ENCODE results near the gene FMN2.
"Not testable (repeated sequence)": the region's sequence is repeated elsewhere in the genome, so short reads cannot be mapped to it uniquely, and the experiment has no call there.

The FMN2 gene

DNA sequence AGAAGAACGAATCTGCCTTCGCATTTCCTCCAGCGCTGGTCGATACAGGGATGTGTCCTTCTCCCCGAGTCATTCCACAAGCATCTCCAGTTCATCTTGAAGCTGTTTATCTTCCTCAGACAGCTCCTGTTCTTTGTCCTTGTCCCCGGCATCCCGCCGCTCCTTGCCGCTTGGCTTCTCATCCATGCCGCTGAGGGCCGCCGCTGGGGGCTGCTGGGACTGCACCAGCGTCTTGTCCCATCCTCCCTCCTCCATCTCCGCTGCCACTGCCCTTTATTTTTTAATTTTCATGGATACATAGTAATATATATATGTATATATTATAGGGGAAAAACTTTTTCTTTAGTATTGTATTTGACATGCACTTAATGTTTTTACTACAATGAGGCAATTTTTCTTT lies 53.4 kb downstream of the FMN2 start:
- DNase-seq = no peak

- no peak for DNase-seq
Measured at GRCh38 chr1:240148333-240148732, 56.6 kb downstream of the FMN2 start.

DNA sequence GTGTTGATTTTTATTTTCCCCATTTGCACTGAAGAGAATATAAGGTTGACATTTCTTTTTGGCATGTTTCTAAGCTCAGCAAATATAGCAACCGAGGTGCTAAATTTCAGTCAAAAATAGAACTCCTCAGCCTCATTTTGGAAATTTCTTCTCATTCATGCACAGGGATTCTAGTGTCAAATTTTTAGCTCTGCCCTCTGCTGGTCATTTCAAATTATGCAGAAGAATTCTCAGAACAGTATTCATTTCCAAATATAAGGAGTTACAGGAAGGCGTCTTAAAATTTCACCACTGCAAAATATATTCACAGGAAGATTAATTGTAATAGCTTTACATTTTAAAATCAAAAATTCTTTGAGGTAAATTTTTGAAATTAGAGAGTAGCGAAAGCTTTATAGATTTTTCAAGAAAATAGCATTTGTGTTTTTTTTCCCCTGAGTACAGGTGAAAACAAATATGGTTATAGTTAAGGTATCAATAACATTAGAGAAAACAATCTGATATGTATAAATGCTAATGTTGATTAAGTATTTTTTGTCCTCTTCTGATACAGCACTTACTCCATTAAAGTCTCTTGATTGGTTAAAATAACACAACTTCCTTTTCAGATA lies 57.9 kb downstream of the FMN2 start:
- DNase-seq = no peak

GRCh38 chr1:240151136-240151735 lies 59.6 kb downstream of the FMN2 start:
- no peak for DNase-seq

DNA sequence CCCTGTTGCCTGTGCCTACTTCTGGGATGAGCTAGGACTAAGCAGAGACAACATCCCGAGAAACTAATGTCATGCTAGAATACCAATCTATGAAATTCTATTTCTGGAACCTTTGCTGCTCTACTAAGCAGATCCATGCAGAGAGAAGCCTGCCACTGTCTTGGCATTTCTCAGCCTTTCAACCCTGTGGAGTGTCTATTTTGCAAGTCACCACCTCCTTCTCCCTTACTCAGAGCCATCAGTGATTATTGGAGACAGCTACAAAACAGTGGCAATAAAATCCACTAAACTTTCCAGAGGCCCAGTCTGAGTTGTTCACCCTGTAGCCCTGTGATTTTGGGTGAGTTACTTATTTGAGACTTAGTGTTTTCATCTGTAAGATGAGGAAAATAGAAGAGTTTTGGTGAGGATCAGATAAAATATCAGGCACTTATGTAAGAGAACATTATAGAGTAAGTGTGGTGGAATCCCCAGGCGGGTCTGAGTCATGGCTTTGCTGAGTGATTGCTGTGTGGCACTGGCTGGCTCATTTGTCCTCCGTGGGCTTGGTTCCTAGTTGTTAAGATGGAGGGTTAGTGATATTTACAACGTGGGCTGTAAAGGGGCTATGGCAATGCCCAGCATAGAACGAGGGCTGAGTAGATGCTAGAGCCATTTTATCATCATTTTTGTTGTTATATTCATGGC lies 61.1 kb downstream of the FMN2 start:
- DNase-seq = no peak

- DNase-seq = no peak
Measured at GRCh38 chr1:240155605-240156004, 63.9 kb downstream of the FMN2 start.

GRCh38 chr1:240164742-240165141 lies 73.1 kb downstream of the FMN2 start:
- no peak for DNase-seq

GRCh38 chr1:240169188-240169587 lies 77.5 kb downstream of the FMN2 start:
- no peak for DNase-seq

DNA sequence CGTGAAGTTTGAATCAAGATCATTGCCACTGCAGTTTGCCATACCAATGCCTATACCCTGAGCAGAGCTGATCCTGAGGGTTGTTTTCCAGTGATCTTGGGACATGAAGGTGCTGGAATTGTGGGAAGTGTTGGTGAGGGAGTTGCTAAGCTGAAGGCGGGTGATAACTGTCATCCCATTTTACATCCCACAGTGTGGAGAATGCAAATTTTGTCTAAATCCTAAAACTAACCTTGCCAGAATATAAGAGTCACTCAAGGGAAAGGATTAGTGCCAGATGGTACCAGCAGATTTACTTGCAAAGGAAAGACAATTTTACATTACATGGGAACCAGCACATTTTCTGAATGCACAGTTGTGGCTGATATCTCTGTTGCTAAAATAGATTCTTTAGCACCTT lies 78.6 kb downstream of the FMN2 start:
- DNase-seq = no peak

DNA sequence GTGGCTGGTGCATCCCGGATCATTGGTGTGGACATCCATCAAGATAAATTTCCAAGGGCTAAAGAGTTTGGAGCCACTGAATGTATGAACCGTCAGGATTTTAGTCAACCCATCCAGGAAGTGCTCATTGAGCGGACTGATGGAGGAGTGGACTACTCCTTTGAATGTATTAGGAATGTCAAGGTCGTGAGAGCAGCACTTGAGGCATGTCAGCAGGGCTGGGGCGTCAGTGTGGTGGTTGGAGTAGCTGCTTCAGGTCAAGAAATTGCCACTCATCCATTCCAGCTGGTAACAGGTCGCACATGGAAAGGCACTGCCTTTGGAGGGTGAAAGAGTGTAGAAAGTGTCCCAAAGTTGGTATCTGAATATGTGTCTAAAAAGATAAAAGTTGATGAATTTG lies 79.1 kb downstream of the FMN2 start:
- DNase-seq = no peak

DNA sequence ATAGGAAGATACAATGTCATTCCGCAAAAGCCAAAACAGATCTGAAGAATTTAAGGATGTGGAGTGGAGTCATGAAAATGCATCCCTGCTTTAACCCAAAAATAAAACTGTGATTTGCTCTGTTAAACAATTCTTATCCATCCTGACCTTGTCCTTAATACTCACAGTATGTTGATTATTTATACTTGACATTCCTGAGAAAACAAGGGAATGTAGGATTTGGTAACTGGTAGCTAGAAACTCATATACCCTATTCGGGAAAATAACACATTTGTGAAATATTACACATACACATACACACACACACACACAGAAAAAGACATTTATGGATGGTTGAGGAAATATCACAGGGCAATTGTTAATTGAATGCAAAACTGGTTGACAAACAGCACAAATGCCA lies 80.2 kb downstream of the FMN2 start:
- no peak for DNase-seq

GRCh38 chr1:240173836-240174235 lies 82.2 kb downstream of the FMN2 start:
- DNase-seq = no peak

- no peak for DNase-seq
Measured at GRCh38 chr1:240174734-240175133, 83.1 kb downstream of the FMN2 start.

DNA sequence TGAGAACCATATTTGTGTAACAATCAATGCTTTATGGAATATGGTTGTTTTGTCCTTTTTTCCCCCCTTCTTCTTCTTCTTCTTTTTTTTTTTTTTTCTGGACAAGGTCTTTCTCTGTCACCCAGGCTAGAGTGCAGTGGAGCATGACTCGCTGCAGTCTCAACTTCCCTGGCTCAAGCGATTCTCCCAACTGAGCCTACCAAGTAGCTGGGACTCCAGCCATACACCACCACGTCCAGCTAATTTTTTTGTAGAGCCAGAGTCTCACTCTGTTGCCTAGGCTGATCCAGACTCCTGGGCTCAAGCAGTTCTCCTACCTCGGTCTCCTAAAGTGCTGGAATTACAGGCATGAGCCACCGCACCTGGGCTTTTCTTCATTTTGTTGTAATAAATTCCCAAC lies 86.7 kb downstream of the FMN2 start:
- DNase-seq = no peak

DNA sequence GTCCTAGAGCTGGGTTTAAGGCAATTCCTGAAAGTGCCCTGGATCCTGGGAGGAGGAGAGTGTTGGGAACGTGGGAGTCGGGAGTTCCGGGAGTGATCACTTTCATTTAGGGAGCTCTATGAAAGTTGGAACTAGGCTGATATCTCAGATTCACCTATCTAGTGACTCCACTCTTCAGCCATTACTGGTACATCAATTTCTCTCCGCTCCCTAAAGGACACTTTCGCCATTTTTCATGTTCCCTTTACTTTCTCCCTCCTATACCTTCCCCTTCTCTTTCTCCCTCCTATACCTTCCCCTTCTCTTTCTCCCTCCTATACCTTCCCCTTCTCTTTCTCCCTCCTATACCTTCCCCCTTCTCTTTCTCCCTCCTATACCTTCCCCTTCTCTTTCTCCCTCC lies 93.0 kb downstream of the FMN2 start:
- DNase-seq = not testable (repeated sequence)

DNA sequence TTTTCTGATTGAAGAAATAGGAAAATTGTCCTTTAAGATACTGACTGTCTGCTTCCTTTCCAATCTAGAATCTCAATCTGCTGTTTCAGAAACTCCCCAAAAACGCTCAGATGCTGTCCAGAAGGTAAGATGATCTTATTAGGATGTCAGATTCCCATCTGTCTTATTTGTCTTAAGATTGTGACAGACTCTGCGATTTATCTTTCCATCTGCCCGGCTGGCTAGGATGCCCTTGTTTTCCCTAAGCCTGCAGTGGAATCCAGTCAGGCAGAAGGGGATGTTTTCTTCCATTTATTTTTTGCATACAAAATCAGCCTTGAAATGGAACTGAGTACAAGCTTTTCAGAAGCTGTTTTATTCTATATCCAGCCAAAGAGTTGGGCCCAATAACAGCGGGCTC lies 96.5 kb downstream of the FMN2 start:
- DNase-seq = no peak

DNA sequence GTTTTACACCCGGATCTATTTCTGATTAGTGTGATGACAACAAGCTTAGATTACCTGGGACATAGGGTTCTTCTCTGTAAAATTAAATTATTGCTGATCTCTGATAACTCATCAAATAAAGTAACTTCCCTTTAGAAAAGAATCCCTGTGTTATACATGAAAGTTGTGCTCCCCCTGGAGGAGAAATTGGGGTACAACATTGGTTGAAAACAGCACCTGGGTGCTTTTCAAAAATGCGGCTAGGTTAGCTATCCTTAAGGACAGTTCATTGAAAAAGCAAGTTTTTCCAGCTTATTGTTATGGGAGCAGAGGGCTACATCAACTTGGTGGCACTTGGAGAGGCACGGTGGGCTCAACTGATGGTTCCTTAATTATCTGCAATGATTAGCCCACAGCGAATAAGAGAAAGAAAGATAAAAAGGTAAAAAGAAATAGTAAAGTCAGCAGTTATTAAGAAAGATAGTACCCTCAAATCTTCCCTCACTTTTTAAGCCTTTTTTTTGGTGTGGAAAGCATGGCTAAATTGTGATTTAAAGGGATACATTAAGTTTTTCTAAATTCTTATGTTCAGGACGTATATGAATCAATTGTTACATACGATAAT lies 97.8 kb downstream of the FMN2 start:
- DNase-seq = peak; percentile 4

DNA sequence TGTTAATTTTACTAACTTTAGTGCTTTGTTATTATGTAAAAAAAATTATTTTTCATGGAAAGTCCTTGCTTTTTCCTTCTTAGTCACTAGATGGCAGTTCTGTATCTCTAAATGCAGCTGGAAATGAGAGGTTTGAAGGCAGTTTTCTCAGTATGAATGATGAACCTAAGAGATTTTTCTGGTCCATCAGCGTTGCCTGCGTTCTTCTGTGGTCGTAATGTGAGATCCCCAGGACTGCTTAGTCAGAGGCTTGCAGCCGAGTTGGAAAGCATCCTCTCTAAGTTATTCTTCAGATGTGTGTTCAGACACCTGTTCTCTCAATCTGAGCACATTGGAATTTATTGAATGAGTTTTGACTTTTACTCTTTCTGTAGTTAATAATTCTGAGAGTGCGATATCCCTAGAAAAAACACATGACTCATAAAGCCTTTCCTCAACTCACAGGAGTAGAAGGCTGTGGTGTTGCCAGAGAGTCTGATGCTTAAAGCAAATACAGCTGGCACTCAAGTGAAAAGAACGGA lies 99.3 kb downstream of the FMN2 start:
- no peak for DNase-seq

DNA sequence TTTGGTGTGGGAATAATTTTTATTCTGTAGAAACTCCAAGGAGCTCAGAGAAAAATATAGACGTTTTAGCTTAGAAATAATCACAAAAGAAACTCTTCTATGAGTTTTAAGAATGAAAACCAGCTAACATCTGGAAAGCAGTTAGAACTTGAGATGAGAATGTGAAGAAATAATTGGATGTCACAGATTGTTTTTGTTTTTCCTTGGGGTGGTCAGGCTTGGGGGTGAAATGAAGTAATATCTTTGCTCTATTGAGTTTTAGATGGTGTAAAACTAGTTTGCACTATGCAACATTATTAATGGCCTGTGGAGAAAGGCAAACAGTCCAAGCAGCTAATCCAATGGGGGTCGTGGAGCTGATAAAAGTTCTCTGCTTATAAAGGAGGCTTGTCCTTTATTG lies 101.2 kb downstream of the FMN2 start:
- no peak for DNase-seq

DNA sequence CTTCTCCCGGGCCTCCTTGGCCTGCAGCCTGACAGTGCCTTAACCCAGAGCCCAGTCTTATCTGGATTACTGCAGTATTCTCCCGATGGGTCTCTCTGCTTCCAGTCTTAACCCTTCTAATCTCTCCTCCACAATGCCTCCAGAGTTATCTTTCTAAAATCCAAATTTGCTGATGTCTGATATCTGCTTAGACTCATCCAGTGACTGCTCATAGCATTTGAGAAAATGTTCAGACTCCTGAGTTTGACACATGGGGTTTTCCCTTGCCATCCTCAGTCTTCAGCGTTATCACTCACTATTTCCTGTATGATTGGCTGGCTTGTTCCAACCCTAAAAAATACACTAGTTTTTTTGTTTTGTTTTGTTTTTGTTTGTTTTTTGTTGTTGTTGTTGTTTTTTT lies 102.0 kb downstream of the FMN2 start:
- no peak for DNase-seq

DNA sequence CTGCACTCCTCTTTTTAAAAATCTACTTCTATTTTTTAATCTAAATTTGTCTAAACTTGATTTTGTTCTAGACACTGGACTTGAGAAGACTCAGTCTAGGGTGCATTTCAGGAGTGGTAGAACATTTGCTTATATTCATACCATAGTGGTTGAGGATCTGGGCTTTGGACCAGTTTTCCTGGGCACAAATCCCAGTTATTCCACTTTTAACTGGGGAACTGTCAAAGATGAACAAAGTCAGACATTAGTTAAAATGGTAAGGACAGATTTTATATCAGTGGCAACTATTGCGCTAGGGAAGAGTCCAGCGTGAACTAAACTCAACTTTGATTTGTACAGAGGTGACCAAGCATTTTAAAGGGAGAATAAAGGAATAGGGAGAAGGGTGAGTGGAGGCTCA lies 102.4 kb downstream of the FMN2 start:
- no peak for DNase-seq

DNA sequence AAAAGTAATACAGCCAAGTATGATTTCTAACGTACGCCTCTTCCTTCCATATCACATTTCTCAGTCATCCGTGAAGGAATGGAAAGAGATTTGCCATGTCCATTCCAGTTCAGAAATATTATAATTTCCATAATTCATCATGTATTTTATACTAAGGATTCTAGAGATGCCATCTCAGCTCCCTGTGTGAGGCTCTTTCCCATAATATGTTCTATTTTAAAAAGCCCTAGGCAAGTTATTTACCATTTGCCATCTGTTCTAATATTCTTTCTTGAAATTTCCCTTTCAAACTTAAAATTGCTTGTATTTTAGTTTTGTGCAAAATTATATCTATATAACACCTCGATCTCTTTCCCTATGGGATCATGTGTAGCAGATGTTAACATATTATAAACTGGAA lies 106.7 kb downstream of the FMN2 start:
- no peak for DNase-seq

GRCh38 chr1:240199758-240200645 lies 108.3 kb downstream of the FMN2 start:
- no peak for DNase-seq
